Skeletal muscle cell (primary cell): ENCODE measurements around the gene CHCHD6.

Experiments used
- DNase-seq: peaks from one replicate; pipeline ENCODE4 v3.0.0-alpha.2; 2010; ENCODE audit warnings: low read depth
- H3K4me3 ChIP-seq: 2 replicates; pipeline ENCODE4 v1.5.1; 2011; ENCODE audit warnings: low read depth, mild to moderate bottlenecking, control low read depth, low read length, moderate library complexity

The CHCHD6 gene

DNA sequence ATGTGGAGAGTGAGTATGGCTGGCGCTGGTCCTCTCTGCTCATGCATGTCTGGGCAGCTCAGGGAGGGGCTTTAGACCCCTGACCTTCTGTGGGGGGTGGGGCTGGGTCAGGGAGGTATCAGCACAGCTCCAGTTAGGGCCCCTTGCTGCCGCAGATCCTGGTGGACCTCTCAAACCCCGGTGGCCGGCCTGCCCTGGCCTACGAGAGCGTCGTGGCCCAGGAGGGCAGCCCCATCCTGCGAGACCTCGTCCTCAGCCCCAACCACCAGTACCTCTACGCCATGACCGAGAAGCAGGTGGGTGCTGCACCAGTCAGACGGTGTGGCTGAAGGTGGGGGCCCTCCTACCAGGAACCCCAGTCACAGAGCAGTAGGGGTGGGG lies 299.1 kb downstream of the CHCHD6 start:
- no peak for DNase-seq

DNA sequence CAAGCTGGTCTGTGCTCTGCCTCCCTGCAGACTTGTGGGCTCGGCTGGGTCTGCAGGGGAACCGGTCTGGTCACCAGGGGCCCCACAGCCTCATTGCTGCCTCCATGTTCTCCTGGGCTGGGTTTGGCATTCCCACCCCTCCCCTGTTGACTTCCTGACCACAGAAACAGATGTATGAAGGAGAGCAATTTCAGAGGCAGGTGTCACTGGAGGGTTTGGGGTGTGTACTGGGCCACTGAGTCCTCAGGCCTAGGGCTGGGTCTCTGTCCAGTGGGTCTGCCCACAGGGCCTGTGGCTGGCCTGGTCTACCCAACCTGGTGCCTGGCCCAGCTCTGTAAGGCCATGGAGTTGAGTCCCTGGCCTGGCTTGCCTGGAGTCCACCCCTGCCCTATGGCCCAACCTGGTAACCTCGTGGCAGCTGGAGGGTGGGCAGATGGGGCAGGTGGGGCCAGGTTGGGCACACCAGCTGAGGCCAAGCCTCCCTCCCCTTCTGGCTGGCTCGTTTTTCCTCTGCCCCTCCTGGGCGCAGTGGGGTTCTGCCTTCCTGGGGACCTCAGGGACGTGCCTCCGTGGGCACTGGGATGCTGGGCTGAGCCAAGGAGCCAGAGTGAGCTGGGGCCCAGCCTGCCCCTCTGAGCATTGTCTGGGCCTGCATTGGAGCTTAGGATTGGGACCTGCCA lies 299.7 kb downstream of the CHCHD6 start:
- DNase-seq, result no peak
- H3K4me3 ChIP-seq, result no peak overlapping the region

More for the DNA sequence above, 299.1 kb downstream of the CHCHD6 start:
- no peak overlapping the region for H3K4me3 ChIP-seq

DNA sequence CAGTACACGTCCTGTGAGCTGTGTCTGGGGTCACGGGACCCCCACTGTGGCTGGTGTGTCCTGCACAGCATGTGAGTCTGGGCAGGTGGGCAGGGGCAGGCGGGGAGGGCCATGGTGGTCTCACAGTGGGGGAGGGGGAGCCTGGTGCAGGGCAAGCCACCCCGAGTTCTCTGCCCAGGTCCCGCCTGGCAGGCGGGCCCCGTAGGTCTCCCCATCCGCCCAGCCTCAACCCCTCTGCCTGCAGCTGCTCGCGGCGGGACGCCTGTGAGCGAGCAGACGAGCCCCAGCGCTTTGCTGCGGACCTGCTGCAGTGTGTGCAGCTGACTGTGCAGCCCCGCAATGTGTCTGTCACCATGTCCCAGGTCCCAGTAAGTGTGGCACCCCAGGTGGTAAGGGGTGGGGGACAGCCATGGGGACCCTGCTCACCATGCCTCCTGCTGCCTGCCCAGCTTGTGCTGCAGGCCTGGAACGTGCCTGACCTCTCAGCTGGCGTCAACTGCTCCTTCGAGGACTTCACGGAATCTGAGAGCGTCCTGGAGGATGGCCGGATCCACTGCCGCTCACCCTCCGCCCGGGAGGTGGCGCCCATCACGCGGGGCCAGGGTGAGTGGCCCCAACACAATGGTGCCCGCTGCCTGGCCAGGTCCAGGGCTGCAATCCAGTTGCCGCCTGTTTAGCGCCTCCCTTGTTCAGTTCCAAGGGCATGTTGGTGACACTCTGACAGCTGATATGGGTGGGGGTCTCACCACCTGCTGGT lies 300.8 kb downstream of the CHCHD6 start:
- no peak overlapping the region for H3K4me3 ChIP-seq
- DNase-seq, result no peak

DNA sequence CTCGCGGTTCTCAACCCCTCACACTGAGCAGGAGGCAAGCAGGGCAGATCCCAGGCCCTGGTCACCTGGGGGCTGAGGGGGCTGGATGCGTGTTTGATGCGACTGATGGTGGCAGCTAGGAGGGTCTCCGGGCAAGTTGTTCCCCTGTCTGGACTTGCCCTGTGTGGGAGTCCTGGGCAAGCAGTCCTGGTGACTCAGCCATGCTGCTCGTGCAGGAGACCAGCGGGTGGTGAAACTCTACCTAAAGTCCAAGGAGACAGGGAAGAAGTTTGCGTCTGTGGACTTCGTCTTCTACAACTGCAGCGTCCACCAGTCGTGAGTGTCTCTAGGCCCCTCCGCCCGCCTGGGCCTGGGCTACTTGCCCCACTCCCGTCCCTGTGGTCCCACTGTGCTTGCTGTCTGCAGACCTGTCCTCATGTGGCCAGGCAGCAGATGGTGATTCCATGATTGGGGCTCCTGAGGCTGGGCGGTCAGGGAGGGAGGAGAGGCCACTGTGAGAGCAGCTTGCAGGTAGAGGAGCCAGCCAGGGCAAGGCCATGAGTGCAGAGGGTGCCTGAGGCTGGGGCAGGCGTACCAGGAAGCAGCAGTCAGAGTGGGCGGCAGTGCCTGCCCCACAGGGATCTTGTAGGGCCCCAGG lies 301.9 kb downstream of the CHCHD6 start:
- DNase-seq, result no peak
- no peak overlapping the region for H3K4me3 ChIP-seq

DNA sequence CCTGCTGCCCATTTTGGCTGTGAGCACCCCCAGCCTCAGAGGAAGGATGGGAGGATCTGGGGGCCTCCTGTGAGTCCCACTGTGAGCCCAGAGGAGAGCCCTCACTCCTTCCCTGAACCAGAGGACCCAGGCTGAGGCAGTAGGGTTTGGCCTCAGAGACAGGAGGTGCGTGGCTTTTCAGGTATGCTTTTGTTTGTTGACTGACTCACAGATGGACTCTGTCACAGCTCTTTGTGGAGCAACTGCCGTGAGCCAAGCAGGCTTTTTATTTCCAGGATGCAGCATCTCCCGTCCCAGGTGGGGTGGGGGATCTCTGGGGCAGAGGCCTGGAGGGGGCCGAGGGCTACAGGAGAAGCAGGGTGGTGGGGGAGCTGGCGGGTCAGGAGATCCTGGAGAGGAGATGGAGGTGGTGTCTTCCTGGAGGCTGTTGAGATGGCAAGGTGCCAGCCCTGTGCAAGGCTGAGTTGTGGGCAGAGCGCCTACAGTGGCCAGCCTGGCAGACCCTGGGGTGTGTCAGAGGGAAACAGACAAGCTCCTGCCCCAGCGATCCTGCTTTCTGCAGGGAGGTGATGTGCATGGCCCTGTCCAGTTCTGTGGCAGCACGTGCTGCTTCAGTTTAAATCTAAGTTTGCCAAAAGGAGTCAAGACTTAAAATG lies 302.9 kb downstream of the CHCHD6 start:
- no peak for DNase-seq
- no peak overlapping the region for H3K4me3 ChIP-seq

DNA sequence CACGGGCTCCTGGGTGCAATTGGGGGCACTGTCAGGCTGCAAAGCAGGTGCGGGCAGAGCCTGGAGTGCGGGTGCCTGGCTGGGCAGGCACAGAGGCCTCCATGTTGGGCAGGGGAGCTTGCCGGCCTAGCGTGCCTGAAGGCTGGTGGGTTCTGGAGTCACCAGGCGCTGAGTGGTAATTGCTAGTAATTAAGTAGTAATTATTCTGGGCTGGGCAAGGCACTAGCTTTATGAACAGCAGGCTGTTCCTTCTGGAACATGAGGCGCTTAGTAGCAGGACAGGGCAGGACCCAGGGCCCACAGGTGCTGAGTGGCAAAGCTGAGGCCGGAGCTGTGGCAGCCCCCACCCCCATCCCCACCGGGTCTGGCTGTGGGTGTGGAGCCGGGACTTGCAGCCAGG lies 304.2 kb downstream of the CHCHD6 start:
- no peak for DNase-seq
- H3K4me3 ChIP-seq, result no peak overlapping the region

DNA sequence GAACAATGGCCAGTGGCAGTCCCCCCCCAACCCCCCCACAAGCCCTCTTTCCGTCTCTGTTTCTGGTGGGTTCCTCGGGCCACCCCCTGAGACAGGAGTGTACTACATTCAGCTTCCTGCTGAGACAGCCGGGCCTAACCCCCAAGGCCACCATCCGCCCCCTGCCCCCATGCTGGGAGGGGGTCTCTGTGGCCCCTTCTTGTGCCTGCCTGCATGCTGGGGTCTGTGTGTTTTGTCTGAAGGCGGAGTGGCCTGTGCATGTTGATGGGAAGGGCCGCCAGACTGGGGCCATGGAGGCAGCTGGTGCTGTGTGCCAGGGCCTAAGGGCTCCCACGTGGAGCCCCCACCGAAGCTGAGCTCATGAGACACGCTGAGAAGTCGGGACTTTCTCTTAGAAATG lies 305.5 kb downstream of the CHCHD6 start:
- no peak overlapping the region for H3K4me3 ChIP-seq
- DNase-seq, result no peak
